RWPE2 (cell line): ENCODE data around the gene JPH3.

Experiments
- ATAC-seq: fragments of 200-7000 bp; cut with Tn5 transposase; 3 replicates; pipeline ENCODE4 v1.9.1; 2021; ENCODE audit warnings: low read depth
- DNase-seq: peaks from one replicate; pipeline ENCODE4 v3.0.0-alpha.2; 2020; ENCODE audit warnings: low spot score
- H3K27ac ChIP-seq: fragments of 450-650 bp; 2 replicates; pipeline ENCODE4 v1.5.1; 2017; ENCODE audit warnings: mild to moderate bottlenecking; ENCODE audit not compliant: poor library complexity, severe bottlenecking
- H3K27me3 ChIP-seq: fragments of 250-450 bp; sonication (Bioruptor Pico); 2 replicates; pipeline ENCODE4 v1.5.1; 2021; ENCODE audit warnings: mild to moderate bottlenecking, moderate library complexity; ENCODE audit not compliant: insufficient read depth, poor library complexity, severe bottlenecking
- H3K36me3 ChIP-seq: fragments of 250-450 bp; sonication (Bioruptor Pico); 2 replicates; pipeline ENCODE4 v1.5.1; 2020; ENCODE audit warnings: low read depth, mild to moderate bottlenecking, moderate library complexity
- H3K4me1 ChIP-seq: fragments of 250-450 bp; sonication (Bioruptor Pico); 2 replicates; pipeline ENCODE4 v1.5.1; 2021; ENCODE audit warnings: mild to moderate bottlenecking, moderate library complexity; ENCODE audit not compliant: insufficient read depth, poor library complexity, severe bottlenecking
- H3K4me3 ChIP-seq: fragments of 250-450 bp; sonication (Bioruptor Pico); 2 replicates; pipeline ENCODE4 v1.5.1; 2021; ENCODE audit warnings: mild to moderate bottlenecking, moderate library complexity; ENCODE audit not compliant: severe bottlenecking
- H3K9me3 ChIP-seq: fragments of 250-450 bp; sonication (Bioruptor Pico); 2 replicates; pipeline ENCODE4 v1.5.1; 2021; ENCODE audit warnings: mild to moderate bottlenecking, moderate library complexity; ENCODE audit not compliant: severe bottlenecking
- CTCF ChIP-seq: fragments of 450-650 bp; IDR thresholded peaks from one replicate; pipeline ENCODE4 v1.5.1; 2017; ENCODE audit warnings: mild to moderate bottlenecking, moderate library complexity; ENCODE audit not compliant: poor library complexity, severe bottlenecking

Gene JPH3

GRCh38 chr16:87579691-87580090, 22.6 kb upstream of the JPH3 start:
- no peak for TF ChIP-seq CTCF
- no peak for DNase-seq
- H3K4me1 ChIP-seq = no peaks in the 10 kb centered on the region
- H3K9me3 ChIP-seq = no peaks in the 10 kb centered on the region
- H3K27me3 ChIP-seq = no peaks in the 10 kb centered on the region
- no peak for ATAC-seq
- no peaks in the 10 kb centered on the region for H3K36me3 ChIP-seq
- H3K27ac ChIP-seq = no peak overlapping the region
- H3K4me3 ChIP-seq = no peak overlapping the region

- no peaks in the 10 kb centered on the region for H3K9me3 ChIP-seq
- H3K27me3 ChIP-seq = no peaks in the 10 kb centered on the region
- H3K36me3 ChIP-seq = no peaks in the 10 kb centered on the region
- H3K4me3 ChIP-seq = no peak overlapping the region
- DNase-seq = no peak
- ATAC-seq = no peak
- H3K27ac ChIP-seq = no peak overlapping the region
- H3K4me1 ChIP-seq = no peaks in the 10 kb centered on the region
- TF ChIP-seq CTCF = no peak
Measured at GRCh38 chr16:87580855-87581261, 21.4 kb upstream of the JPH3 start.

- DNase-seq (no peak), ATAC-seq (peak; percentile 92)
- TF ChIP-seq CTCF = no peak
- Histone ChIP-seq H3K27ac (no peak overlapping the region), H3K4me3 (no peak overlapping the region), H3K36me3 (no peaks in the 10 kb centered on the region), H3K4me1 (no peaks in the 10 kb centered on the region), H3K9me3 (no peaks in the 10 kb centered on the region), H3K27me3 (no peaks in the 10 kb centered on the region)
Measured at GRCh38 chr16:87581857-87582215, 20.5 kb upstream of the JPH3 start.

- TF ChIP-seq CTCF = no peak
- H3K9me3 ChIP-seq = no peaks in the 10 kb centered on the region
- DNase-seq (no peak), ATAC-seq (no peak; the same call in 2 of the 3 replicates)
- no peaks in the 10 kb centered on the region for H3K36me3 ChIP-seq
- H3K27ac ChIP-seq = no peak overlapping the region
- no peaks in the 10 kb centered on the region for H3K4me1 ChIP-seq
- H3K27me3 ChIP-seq = no peaks in the 10 kb centered on the region
- no peak overlapping the region for H3K4me3 ChIP-seq
Measured at GRCh38 chr16:87582216-87582965, 19.9 kb upstream of the JPH3 start.

GRCh38 chr16:87582966-87583325, 19.4 kb upstream of the JPH3 start:
- H3K9me3 ChIP-seq = no peaks in the 10 kb centered on the region

More at GRCh38 chr16:87582966-87583325, 19.4 kb upstream of the JPH3 start:
- H3K4me3 ChIP-seq = no peak overlapping the region
- DNase-seq (no peak), ATAC-seq (no peak)
- H3K4me1 ChIP-seq = no peaks in the 10 kb centered on the region
- H3K27me3 ChIP-seq = no peaks in the 10 kb centered on the region
- no peak for TF ChIP-seq CTCF
- H3K27ac ChIP-seq = no peak overlapping the region
- no peaks in the 10 kb centered on the region for H3K36me3 ChIP-seq
